PC-3 (cell line): ENCODE results near the gene DYNLT2. TPM values are rescaled to one million over a fixed set of nuclear protein-coding genes. Genes with fewer than 3 reads are reported as not detected.

ENCODE experiments used
- ATAC-seq: fragments of 200-7000 bp; cut with Tn5 transposase; 2 replicates; pipeline ENCODE4 v1.9.1; 2020; ENCODE audit warnings: mild to moderate bottlenecking, moderate library complexity
- BruUV-seq: library from RNA; stranded (reverse); fragments of 400-500 nt; replicated peaks from 2 replicates; lab custom pipeline; 2021; lab: Mats Ljungman, UMichigan
- CTCF ChIA-PET: fragments of 300-600 bp; sonication (Branson Sonifier 250); formaldehyde crosslinking; loops from one replicate; lab custom pipeline; 2022; ENCODE audit warnings: antibody characterized with exemption; lab: Charles Lee
- POLR2A ChIA-PET: fragments of 300-600 bp; sonication (Branson Sonifier 250); formaldehyde crosslinking; loops from one replicate; lab custom pipeline; 2022; ENCODE audit warnings: antibody characterized with exemption; ENCODE audit not compliant: unreplicated experiment; lab: Charles Lee
- DNase-seq: peaks from one replicate; pipeline ENCODE4 v3.0.0-alpha.2; 2015
- H2AFZ ChIP-seq: fragments of 300-600 bp; sonication (generic); 2 replicates; pipeline ENCODE4 v1.6.0; 2016; ENCODE audit warnings: antibody characterized with exemption, low read length
- H3F3A ChIP-seq: fragments of 300-600 bp; sonication (generic); one replicate; pipeline ENCODE4 v1.6.0; 2017; ENCODE audit warnings: antibody characterized with exemption, low read length, control low read depth, mild to moderate bottlenecking; ENCODE audit not compliant: unreplicated experiment
- H3K27ac ChIP-seq: fragments of 300-600 bp; sonication (generic); 2 replicates; pipeline ENCODE4 v1.5.1; 2016; ENCODE audit warnings: mild to moderate bottlenecking, low read length
- H3K27me3 ChIP-seq: fragments of 300-600 bp; sonication (generic); 2 replicates; pipeline ENCODE4 v1.6.1; 2016; ENCODE audit warnings: low read length, mixed read lengths
- H3K36me3 ChIP-seq: fragments of 300-600 bp; sonication (generic); 2 replicates; pipeline ENCODE4 v1.6.1; 2016; ENCODE audit warnings: low read depth, mixed run types, low read length, mixed read lengths
- H3K4me1 ChIP-seq: fragments of 300-600 bp; sonication (generic); 2 replicates; pipeline ENCODE4 v1.5.1; 2016; ENCODE audit warnings: low read length; ENCODE audit not compliant: insufficient read depth
- H3K4me2 ChIP-seq: fragments of 300-600 bp; sonication (generic); 2 replicates; pipeline ENCODE4 v1.6.0; 2016; ENCODE audit warnings: low read length
- H3K4me3 ChIP-seq: fragments of 300-600 bp; sonication (generic); 2 replicates; pipeline ENCODE4 v1.5.1; 2016; ENCODE audit warnings: mild to moderate bottlenecking, low read length, mixed read lengths
- H3K79me2 ChIP-seq: fragments of 300-600 bp; sonication (generic); 2 replicates; pipeline ENCODE4 v1.6.1; 2017; ENCODE audit warnings: low read length, mixed read lengths
- H3K9ac ChIP-seq: fragments of 300-600 bp; sonication (generic); 2 replicates; pipeline ENCODE4 v1.6.0; 2016; ENCODE audit warnings: mild to moderate bottlenecking, low read length
- H3K9me2 ChIP-seq: fragments of 300-600 bp; sonication (generic); replicated peaks from 2 replicates; pipeline ENCODE4 v1.6.1; 2016; ENCODE audit warnings: mixed run types, low read length, mixed read lengths
- H3K9me3 ChIP-seq: fragments of 300-600 bp; sonication (generic); 2 replicates; pipeline ENCODE4 v1.6.1; 2016; ENCODE audit warnings: low read length, mixed read lengths
- H4K20me1 ChIP-seq: fragments of 300-600 bp; sonication (generic); 2 replicates; pipeline ENCODE4 v1.6.1; 2016; ENCODE audit warnings: low read length, mixed read lengths
- EZH2 ChIP-seq: fragments of 300-600 bp; sonication (generic); IDR thresholded peaks from one replicate; pipeline ENCODE4 v1.6.1; 2017; ENCODE audit warnings: antibody characterized with exemption, mild to moderate bottlenecking, low read length; ENCODE audit not compliant: unreplicated experiment
- EZH2phosphoT487 ChIP-seq: fragments of 300-600 bp; sonication (generic); IDR thresholded peaks from 2 replicates; pipeline ENCODE4 v1.6.1; 2018; ENCODE audit warnings: mild to moderate bottlenecking, antibody characterized with exemption, low read length, borderline replicate concordance
- intact Hi-C: fragments of 100-400 bp; cut with micrococcal nuclease; formaldehyde crosslinking; loops from 2 replicates; pipeline ENCODE4 v1.9.0; 2023
- total RNA-seq: library from RNA; depleted of rRNA; stranded (reverse); fragments of >200 nt; gene quantifications from 2 replicates; pipeline ENCODE4 v1.2.3, GENCODE V29; 2014
- TF ChIP-seq, protein P1 (sequence below): fragments of 300-600 bp; sonication (generic); conservative IDR thresholded peaks from 2 replicates; pipeline ENCODE4 v1.5.1; 2017; ENCODE audit warnings: antibody characterized with exemption, low read depth, mild to moderate bottlenecking, low read length

Gene DYNLT2
- total RNA-seq, 1 experiment from 2014 or later, result 0.51 TPM

DNA sequence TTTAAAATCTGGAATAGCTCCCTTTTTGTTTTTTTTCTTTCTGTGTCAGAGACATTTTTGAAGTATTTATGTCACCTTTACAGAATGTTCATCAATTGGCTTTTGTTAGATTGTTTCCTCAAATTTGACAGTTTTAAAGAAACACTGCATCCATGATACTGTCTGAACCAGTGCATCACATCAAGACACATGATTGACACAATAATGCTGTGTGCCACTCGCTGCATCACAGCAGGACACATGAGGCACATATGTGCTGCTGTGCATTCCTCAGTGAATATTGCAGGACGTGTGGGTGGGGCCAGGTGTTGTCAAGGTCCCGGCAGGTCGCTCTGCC is 37.4 kb upstream of the DYNLT2 start:
- Histone ChIP-seq H3K36me3 (no peaks in the 10 kb centered on the region), H3K79me2 (no peaks in the 10 kb centered on the region), H3K27me3 (no peaks in the 10 kb centered on the region), H4K20me1 (no peaks in the 10 kb centered on the region), H3K4me1 (peaks cover 14% of the 10 kb centered on the region; the same call in 1 of the 2 replicates), H3K9me2 (no peaks in the 10 kb centered on the region), H3K27ac (no peak overlapping the region), H2AFZ (no peak overlapping the region), H3K9me3 (no peaks in the 10 kb centered on the region), H3K9ac (no peak overlapping the region), H3K4me2 (no peak overlapping the region), H3F3A (no peaks in the 10 kb centered on the region), H3K4me3 (no peak overlapping the region)
- ATAC-seq, result no peak
- intact Hi-C loops, result no loop called here
- DNase-seq, result no peak
- POLR2A ChIA-PET, result no interaction called here
- no TSS peak for BruUV-seq
- TF ChIP-seq, protein P1, sequence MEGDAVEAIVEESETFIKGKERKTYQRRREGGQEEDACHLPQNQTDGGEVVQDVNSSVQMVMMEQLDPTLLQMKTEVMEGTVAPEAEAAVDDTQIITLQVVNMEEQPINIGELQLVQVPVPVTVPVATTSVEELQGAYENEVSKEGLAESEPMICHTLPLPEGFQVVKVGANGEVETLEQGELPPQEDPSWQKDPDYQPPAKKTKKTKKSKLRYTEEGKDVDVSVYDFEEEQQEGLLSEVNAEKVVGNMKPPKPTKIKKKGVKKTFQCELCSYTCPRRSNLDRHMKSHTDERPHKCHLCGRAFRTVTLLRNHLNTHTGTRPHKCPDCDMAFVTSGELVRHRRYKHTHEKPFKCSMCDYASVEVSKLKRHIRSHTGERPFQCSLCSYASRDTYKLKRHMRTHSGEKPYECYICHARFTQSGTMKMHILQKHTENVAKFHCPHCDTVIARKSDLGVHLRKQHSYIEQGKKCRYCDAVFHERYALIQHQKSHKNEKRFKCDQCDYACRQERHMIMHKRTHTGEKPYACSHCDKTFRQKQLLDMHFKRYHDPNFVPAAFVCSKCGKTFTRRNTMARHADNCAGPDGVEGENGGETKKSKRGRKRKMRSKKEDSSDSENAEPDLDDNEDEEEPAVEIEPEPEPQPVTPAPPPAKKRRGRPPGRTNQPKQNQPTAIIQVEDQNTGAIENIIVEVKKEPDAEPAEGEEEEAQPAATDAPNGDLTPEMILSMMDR, result no peak
- TF ChIP-seq EZH2phosphoT487 (no peak), EZH2 (no peak)
- CTCF ChIA-PET, result no interaction called here

DNA sequence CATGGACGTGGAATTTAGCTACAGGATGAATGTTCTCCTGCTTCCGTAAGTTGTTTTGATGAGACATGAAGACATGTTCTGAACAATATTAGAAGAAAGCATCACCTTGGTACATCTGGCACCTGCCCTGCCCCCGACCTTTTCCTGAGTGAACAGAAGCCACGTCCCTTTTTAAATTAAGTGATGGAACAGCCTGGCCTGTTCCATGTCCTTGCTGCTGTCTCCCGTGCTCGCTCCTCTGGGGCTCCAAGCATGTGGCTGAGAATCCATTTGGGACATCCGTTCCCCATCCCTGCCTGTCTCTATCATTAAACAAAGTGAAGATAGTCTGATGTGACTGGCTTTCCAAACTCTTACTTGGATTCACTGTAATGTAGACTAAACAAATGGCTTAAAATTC is 36.4 kb upstream of the DYNLT2 start:
- Histone ChIP-seq H3K79me2 (no peaks in the 10 kb centered on the region), H3K4me2 (no peak overlapping the region), H3K4me1 (peaks cover 14% of the 10 kb centered on the region; the same call in 1 of the 2 replicates), H3K9me3 (no peaks in the 10 kb centered on the region), H4K20me1 (no peaks in the 10 kb centered on the region), H3K9ac (no peak overlapping the region), H3K36me3 (no peaks in the 10 kb centered on the region), H3K4me3 (no peak overlapping the region), H3K27me3 (no peaks in the 10 kb centered on the region), H3F3A (no peaks in the 10 kb centered on the region), H2AFZ (no peak overlapping the region), H3K9me2 (no peaks in the 10 kb centered on the region), H3K27ac (no peak overlapping the region)
- DNase-seq (no peak), ATAC-seq (no peak)
- intact Hi-C loops, result no loop called here
- POLR2A ChIA-PET, result no interaction called here
- no TSS peak for BruUV-seq
- TF ChIP-seq EZH2phosphoT487, result no peak
- no peak for TF ChIP-seq EZH2
- TF ChIP-seq, protein P1, result no peak
- CTCF ChIA-PET, result no interaction called here

DNA sequence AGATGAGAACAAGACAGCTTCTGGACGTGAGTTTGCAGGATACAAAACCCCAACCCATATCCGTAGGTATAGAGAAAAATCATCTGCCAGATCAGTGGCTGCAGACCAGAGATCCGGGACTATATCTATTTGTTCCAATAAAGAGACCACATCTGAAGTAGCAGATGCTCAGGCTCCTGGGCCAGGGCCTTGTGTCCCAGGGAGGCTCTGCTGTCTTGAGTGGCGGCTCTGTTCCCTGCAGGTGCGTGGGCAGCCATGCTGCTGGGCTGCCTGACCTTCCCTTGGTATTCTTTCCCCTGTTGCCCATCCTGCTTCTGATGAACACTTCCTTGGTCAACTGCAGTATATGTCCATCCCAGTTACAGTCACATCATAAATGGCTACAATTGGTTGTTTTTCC is 35.0 kb upstream of the DYNLT2 start:
- Histone ChIP-seq H3K9me3 (no peaks in the 10 kb centered on the region), H3K79me2 (no peaks in the 10 kb centered on the region), H3K4me3 (no peak overlapping the region), H2AFZ (no peak overlapping the region), H3K36me3 (no peaks in the 10 kb centered on the region), H3K9ac (no peak overlapping the region), H3K9me2 (no peaks in the 10 kb centered on the region), H3F3A (no peaks in the 10 kb centered on the region), H3K27ac (no peak overlapping the region), H3K27me3 (no peaks in the 10 kb centered on the region), H4K20me1 (no peaks in the 10 kb centered on the region), H3K4me1 (peaks cover 14% of the 10 kb centered on the region; the same call in 1 of the 2 replicates), H3K4me2 (no peak overlapping the region)
- ChIA-PET CTCF (no interaction called here), POLR2A (no interaction called here)
- no peak for ATAC-seq
- intact Hi-C loops, result no loop called here
- TF ChIP-seq, protein P1, result no peak
- no peak for TF ChIP-seq EZH2phosphoT487
- no peak for TF ChIP-seq EZH2
- no TSS peak for BruUV-seq
- no peak for DNase-seq
